ENCODE measurements around the gene GSK3B. TPM values are rescaled to one million over a fixed set of nuclear protein-coding genes. Genes with fewer than 3 reads are reported as not detected.
A peak's percentile ranks its signal among the peaks of the same experiment; 100 is the strongest.

Gene GSK3B
- total RNA-seq, 1 donor from 2014 or later, result 138 TPM

DNA sequence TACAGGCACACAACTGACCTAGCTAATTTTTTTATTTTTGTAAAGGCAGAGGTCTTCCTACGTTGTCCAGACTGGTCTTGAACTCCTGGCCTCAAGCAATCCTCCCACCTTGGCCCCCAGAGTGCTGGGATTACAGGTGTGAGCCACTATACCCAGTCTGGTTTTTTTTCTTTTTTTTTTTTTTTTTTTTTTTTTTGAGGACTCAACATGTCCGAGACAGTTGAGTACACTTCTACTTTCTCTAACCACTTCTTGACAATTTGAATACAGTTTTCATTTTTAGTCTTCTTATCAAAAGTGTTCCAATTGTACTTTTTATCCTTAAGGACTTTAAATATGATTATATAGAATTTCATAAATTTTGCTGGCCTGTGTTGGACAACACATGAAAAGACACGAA lies 7.4 kb upstream of the GSK3B start:
- no peaks in the 10 kb centered on the region for H3K9me3 Mint-ChIP-seq (ENCODE audit: unreplicated experiment)
- no peak for DNase-seq
- H3K4me3 Mint-ChIP-seq (ENCODE audit: unreplicated experiment), result no peak overlapping the region
- H3K36me3 Mint-ChIP-seq (ENCODE audit: unreplicated experiment), result no peaks in the 10 kb centered on the region
- TF ChIP-seq, protein P1, sequence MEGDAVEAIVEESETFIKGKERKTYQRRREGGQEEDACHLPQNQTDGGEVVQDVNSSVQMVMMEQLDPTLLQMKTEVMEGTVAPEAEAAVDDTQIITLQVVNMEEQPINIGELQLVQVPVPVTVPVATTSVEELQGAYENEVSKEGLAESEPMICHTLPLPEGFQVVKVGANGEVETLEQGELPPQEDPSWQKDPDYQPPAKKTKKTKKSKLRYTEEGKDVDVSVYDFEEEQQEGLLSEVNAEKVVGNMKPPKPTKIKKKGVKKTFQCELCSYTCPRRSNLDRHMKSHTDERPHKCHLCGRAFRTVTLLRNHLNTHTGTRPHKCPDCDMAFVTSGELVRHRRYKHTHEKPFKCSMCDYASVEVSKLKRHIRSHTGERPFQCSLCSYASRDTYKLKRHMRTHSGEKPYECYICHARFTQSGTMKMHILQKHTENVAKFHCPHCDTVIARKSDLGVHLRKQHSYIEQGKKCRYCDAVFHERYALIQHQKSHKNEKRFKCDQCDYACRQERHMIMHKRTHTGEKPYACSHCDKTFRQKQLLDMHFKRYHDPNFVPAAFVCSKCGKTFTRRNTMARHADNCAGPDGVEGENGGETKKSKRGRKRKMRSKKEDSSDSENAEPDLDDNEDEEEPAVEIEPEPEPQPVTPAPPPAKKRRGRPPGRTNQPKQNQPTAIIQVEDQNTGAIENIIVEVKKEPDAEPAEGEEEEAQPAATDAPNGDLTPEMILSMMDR (IDR thresholded peaks at IDR 0.05; ENCODE audit: partially characterized antibody, unreplicated experiment), result no peak
- no peak overlapping the region for H3K27ac Mint-ChIP-seq (ENCODE audit: unreplicated experiment)
- H3K4me1 Mint-ChIP-seq (ENCODE audit: low read depth, unreplicated experiment), result peaks cover 2% of the 10 kb centered on the region
- no peaks in the 10 kb centered on the region for H3K27me3 Mint-ChIP-seq (ENCODE audit: unreplicated experiment)

DNA sequence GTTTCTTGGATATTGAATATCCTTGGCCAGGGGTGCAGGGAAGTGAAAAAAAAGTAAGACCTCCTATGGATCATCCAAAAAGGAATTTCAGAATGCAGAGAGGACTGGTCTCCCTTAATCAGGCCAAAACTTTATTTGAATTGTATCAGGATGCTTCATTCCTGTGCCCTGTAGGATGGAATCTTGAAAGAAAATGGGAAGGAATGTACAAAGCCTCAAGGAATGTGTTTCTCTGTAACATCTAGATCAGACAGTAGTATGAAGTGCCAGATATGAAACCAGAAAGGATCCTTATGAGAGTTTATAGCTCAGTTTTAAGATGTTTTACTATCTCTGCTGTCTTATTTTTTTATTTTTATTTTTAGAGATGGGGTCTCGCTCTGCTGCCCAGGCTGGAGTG lies 6.5 kb upstream of the GSK3B start:
- H3K9me3 Mint-ChIP-seq (ENCODE audit: unreplicated experiment), result no peaks in the 10 kb centered on the region
- no peaks in the 10 kb centered on the region for H3K36me3 Mint-ChIP-seq (ENCODE audit: unreplicated experiment)
- no peak overlapping the region for H3K27ac Mint-ChIP-seq (ENCODE audit: unreplicated experiment)
- H3K27me3 Mint-ChIP-seq (ENCODE audit: unreplicated experiment), result peaks cover under 1% of the 10 kb centered on the region
- no peak for DNase-seq
- H3K4me1 Mint-ChIP-seq (ENCODE audit: low read depth, unreplicated experiment), result peaks cover 2% of the 10 kb centered on the region
- no peak overlapping the region for H3K4me3 Mint-ChIP-seq (ENCODE audit: unreplicated experiment)
- TF ChIP-seq, protein P1 (IDR thresholded peaks at IDR 0.05; ENCODE audit: partially characterized antibody, unreplicated experiment), result no peak

DNA sequence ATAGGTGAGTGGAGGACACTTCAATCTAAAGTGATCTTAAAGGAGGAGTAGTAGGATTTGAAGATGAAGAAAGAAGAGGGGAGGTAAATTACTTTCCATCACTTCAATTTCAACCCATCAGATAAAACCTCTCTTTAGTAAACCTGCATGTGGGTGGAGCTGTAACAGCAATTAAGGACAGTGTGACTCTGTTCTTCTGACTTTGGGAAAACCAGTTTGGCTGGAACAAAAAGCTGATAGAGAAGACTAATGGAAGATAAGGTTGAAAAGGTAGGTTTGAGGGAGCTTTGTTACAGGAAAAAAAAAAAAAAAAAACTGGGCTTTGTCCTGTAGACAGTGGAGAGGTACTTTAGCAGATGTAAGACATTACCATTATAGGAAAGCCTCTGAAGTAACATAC lies 4.5 kb upstream of the GSK3B start:
- Mint-ChIP-seq H3K4me1 (ENCODE audit: low read depth, unreplicated experiment) (peaks cover 2% of the 10 kb centered on the region), H3K27me3 (ENCODE audit: unreplicated experiment) (peaks cover 9% of the 10 kb centered on the region), H3K27ac (ENCODE audit: unreplicated experiment) (no peak overlapping the region), H3K36me3 (ENCODE audit: unreplicated experiment) (no peaks in the 10 kb centered on the region), H3K9me3 (ENCODE audit: unreplicated experiment) (peaks cover 4% of the 10 kb centered on the region), H3K4me3 (ENCODE audit: unreplicated experiment) (peak overlapping the region; percentile 6)
- TF ChIP-seq, protein P1 (IDR thresholded peaks at IDR 0.05; ENCODE audit: partially characterized antibody, unreplicated experiment), result no peak
- DNase-seq, result no peak

DNA sequence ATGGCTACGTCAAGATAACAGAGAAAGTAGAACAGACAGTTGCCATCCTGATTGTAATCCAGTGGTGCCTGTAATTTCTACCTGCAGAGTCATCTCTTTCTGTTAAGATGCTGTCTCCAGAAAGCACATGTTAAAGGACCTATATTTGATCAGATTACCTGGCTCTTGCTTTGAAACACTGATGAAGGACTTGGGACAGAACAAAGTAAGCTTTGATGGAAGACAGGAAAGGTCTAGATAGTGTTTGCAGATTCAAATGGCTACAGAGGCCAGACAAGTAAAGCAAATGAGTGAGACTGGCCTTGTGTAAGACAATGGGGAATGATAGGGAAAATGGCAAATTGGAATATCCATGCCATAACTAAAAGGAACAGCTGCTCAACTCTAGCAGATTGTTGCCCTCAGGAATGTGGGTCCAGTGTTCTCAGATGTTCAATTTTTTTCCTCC lies 1.8 kb upstream of the GSK3B start:
- Mint-ChIP-seq H3K36me3 (ENCODE audit: unreplicated experiment) (no peaks in the 10 kb centered on the region), H3K9me3 (ENCODE audit: unreplicated experiment) (peaks cover 4% of the 10 kb centered on the region), H3K4me3 (ENCODE audit: unreplicated experiment) (no peak overlapping the region), H3K27ac (ENCODE audit: unreplicated experiment) (peak overlapping the region; percentile 96), H3K27me3 (ENCODE audit: unreplicated experiment) (peaks cover 9% of the 10 kb centered on the region), H3K4me1 (ENCODE audit: low read depth, unreplicated experiment) (peaks cover 2% of the 10 kb centered on the region)
- TF ChIP-seq, protein P1 (IDR thresholded peaks at IDR 0.05; ENCODE audit: partially characterized antibody, unreplicated experiment), result no peak
- DNase-seq, result no peak

DNA sequence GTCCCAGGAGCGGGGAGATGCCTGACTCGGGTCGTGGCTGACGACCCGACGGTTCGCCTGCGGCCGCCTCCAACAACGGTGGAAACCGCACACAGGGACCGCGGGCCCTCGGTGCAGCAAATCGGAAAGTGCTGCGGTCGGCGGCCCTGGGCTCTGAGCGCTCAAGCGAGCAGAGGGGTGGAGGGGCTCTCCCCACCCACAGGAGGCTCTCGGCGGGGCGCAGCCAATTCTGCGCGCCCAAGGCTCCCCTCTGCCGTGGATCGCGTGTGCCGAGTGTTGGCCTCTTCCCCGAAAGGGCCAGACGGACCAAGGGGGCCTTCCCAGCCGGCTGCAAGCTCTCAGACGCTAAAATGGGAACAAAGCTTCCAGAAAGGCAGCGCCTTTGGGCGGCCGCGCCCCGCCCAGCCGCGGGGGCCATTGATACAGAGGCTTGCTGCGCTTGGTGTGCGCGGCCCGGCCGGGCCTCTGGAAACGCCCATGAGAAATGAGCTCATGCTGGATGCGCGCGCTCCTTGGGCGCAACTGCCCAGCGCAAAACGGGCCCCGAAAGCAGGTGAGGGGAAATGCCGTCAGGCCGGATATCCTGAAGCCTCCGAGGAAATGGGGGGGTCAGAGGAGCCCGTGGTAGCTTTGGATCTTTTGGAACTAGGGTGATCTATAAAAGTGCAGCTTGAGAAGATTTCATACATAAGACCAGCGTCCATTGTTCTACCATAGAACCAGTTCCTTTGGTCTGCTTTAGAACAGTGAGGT lies 1.2 kb upstream of the GSK3B start:
- Mint-ChIP-seq H3K36me3 (ENCODE audit: unreplicated experiment) (no peaks in the 10 kb centered on the region), H3K4me1 (ENCODE audit: low read depth, unreplicated experiment) (peaks cover 2% of the 10 kb centered on the region), H3K4me3 (ENCODE audit: unreplicated experiment) (no peak overlapping the region), H3K9me3 (ENCODE audit: unreplicated experiment) (peaks cover 4% of the 10 kb centered on the region), H3K27me3 (ENCODE audit: unreplicated experiment) (peaks cover 9% of the 10 kb centered on the region), H3K27ac (ENCODE audit: unreplicated experiment) (peak overlapping the region; percentile 96)
- TF ChIP-seq, protein P1 (IDR thresholded peaks at IDR 0.05; ENCODE audit: partially characterized antibody, unreplicated experiment), result no peak
- peak; percentile 91 for DNase-seq

Data from glutamatergic neuron (in vitro differentiated cells).